ENCODE measurements around the gene SPSB1. TPM values are rescaled to one million over a fixed set of nuclear protein-coding genes. Genes with fewer than 3 reads are reported as not detected.
A peak's percentile ranks its signal among the peaks of the same experiment; 100 is the strongest.

SPSB1 gene
- total RNA-seq, 6 experiments from 2014 or later, result 7.7 to 121 (median 37.0) TPM

- no peak overlapping the region for H3K4me3 ChIP-seq
- TF ChIP-seq CTCF (IDR thresholded peaks at IDR 0.05) (no peak), POLR2A (IDR thresholded peaks at IDR 0.05) (no peak)
- no peaks in the 10 kb centered on the region for H3K27me3 ChIP-seq
- peak in 1 of 3 donors; percentile 46 for DNase-seq
- peaks cover 0 to 80% (median 39%) of the 10 kb centered on the region in 4 donors for H3K4me1 ChIP-seq
- intact Hi-C loops (cut with DNase I), result no loop called here
- 36% methylated on average over 7 of the region's 21 CpGs for WGBS (ENCODE audit: insufficient coverage, low coverage, low lambda C conversion rate, missing lambda C conversion rate)
- peaks cover 4 to 39% (median 22%) of the 10 kb centered on the region in 4 donors for H3K36me3 ChIP-seq
- ATAC-seq, result peak; percentile 15 to 43 (median 30)
- H3K9me3 ChIP-seq, result no peaks in the 10 kb centered on the region
- peak overlapping the region in 2 of 3 donors; percentile 14 to 62 for H3K27ac ChIP-seq
These were observed 42.0 kb upstream of the SPSB1 start for GRCh38 chr1:9250411-9251381.

- WGBS (ENCODE audit: insufficient coverage, low coverage, low lambda C conversion rate, missing lambda C conversion rate), result 51% methylated on average over 4 of the region's 6 CpGs
- TF ChIP-seq CTCF (IDR thresholded peaks at IDR 0.05), result no peak
- no peak for TF ChIP-seq POLR2A (IDR thresholded peaks at IDR 0.05)
- H3K4me1 ChIP-seq, result peaks cover 0 to 72% (median 37%) of the 10 kb centered on the region in 4 donors
- peaks cover 0 to 46% (median 20%) of the 10 kb centered on the region in 4 donors for H3K36me3 ChIP-seq
- peak in 1 of 3 donors; percentile 41 for DNase-seq
- peak in 1 of 4 donors; percentile 1 for ATAC-seq
- H3K27ac ChIP-seq, result peak overlapping the region in 2 of 3 donors; percentile 14 to 62
- no peaks in the 10 kb centered on the region for H3K27me3 ChIP-seq
- no peaks in the 10 kb centered on the region for H3K9me3 ChIP-seq
- intact Hi-C loops (cut with DNase I), result no loop called here
- H3K4me3 ChIP-seq, result no peak overlapping the region
These were observed 41.2 kb upstream of the SPSB1 start for GRCh38 chr1:9251501-9251900.

- TF ChIP-seq CTCF (IDR thresholded peaks at IDR 0.05), result no peak
- no peak for TF ChIP-seq POLR2A (IDR thresholded peaks at IDR 0.05)
- no peaks in the 10 kb centered on the region for H3K27me3 ChIP-seq
- H3K4me1 ChIP-seq, result peaks cover 0 to 57% (median 28%) of the 10 kb centered on the region in 4 donors
- ATAC-seq (peak in 2 of 4 donors; percentile 6 to 23), DNase-seq (peak in 1 of 3 donors; percentile 74)
- H3K27ac ChIP-seq, result peak overlapping the region in 1 of 3 donors; percentile 9
- no peak overlapping the region for H3K4me3 ChIP-seq
- WGBS (ENCODE audit: insufficient coverage, low coverage, low lambda C conversion rate, missing lambda C conversion rate), result 48% methylated on average over 8 of the region's 8 CpGs
- no peaks in the 10 kb centered on the region for H3K9me3 ChIP-seq
- intact Hi-C loops (cut with DNase I), result no loop called here
- peaks cover 0 to 32% (median 11%) of the 10 kb centered on the region in 4 donors for H3K36me3 ChIP-seq
These were observed 39.7 kb upstream of the SPSB1 start for GRCh38 chr1:9253004-9253403.

GRCh38 chr1:9253453-9254105, 39.1 kb upstream of the SPSB1 start:
- Histone ChIP-seq H3K4me1 (peaks cover 0 to 51% (median 25%) of the 10 kb centered on the region in 4 donors), H3K27me3 (no peaks in the 10 kb centered on the region), H3K27ac (peak overlapping the region in 1 of 3 donors; percentile 9), H3K36me3 (peaks cover 0 to 28% (median 10%) of the 10 kb centered on the region in 4 donors), H3K4me3 (no peak overlapping the region), H3K9me3 (no peaks in the 10 kb centered on the region)
- WGBS (ENCODE audit: insufficient coverage, low coverage, low lambda C conversion rate, missing lambda C conversion rate), result 72% methylated on average over 10 of the region's 10 CpGs
- intact Hi-C loops (cut with DNase I), result no loop called here
- no peak for DNase-seq
- TF ChIP-seq CTCF (IDR thresholded peaks at IDR 0.05) (no peak), POLR2A (IDR thresholded peaks at IDR 0.05) (no peak)
- no peak for ATAC-seq

Data from right lobe of liver (tissue), 6 donors.